Peyer's patch (tissue), 4 donors: ENCODE measurements around the gene PDZD4. TPM values are rescaled to one million over a fixed set of nuclear protein-coding genes. Genes with fewer than 3 reads are reported as not detected.

Experiments used
- DNase-seq, 3 donors: peaks; one replicate each; pipeline ENCODE4 v3.0.0-alpha.2; 2017 to 2019
- H3K27ac ChIP-seq, 4 donors: fragments of 200-600 bp; sonication (generic); one replicate each; pipeline ENCODE4 v1.5.1; 2016 to 2019
- H3K27me3 ChIP-seq, 2 donors: fragments of 200-600 bp; sonication (generic); one replicate each; pipeline ENCODE4 v1.5.1; 2019
- H3K36me3 ChIP-seq, 3 donors: fragments of 200-600 bp; sonication (generic); one replicate each; pipeline ENCODE4 v1.5.1; 2016 to 2019
- H3K4me1 ChIP-seq, 4 donors: fragments of 200-600 bp; sonication (generic); one replicate each; pipeline ENCODE4 v1.5.1; 2016 to 2019
- H3K4me3 ChIP-seq, 4 donors: fragments of 200-600 bp; sonication (generic); 1 replicate in 3 of 4; 2 replicates in 1 of 4; pipeline ENCODE4 v1.5.1; 2016 to 2019; ENCODE audit warnings: mild to moderate bottlenecking in 1 of 4
- H3K9me3 ChIP-seq, 4 donors: fragments of 200-600 bp; sonication (generic); one replicate each; pipeline ENCODE4 v1.5.1; 2016 to 2019; ENCODE audit warnings: mild to moderate bottlenecking in 1 of 4
- CTCF ChIP-seq, 6 experiments: fragments of 450-650 bp in 4 of 6; fragments of 200-600 bp in 2 of 6; sonication (generic) in 1 of 6; IDR thresholded peaks; one replicate each; pipeline ENCODE4 v1.5.1; 2017 to 2019; ENCODE audit warnings: antibody characterized with exemption in 6 of 6, mild to moderate bottlenecking in 3 of 6, moderate library complexity in 1 of 6
- POLR2A ChIP-seq, 2 donors: fragments of 450-650 bp; IDR thresholded peaks; one replicate each; pipeline ENCODE4 v1.5.1; 2017; ENCODE audit warnings: antibody characterized with exemption in 2 of 2, mild to moderate bottlenecking in 2 of 2, moderate library complexity in 2 of 2
- total RNA-seq, 4 donors: library from RNA; depleted of rRNA; stranded (reverse); fragments of >200 nt; gene quantifications; one replicate each; pipeline ENCODE4 v1.1.0, GENCODE V29; 2016

The PDZD4 gene
- total RNA-seq, 4 donors from 2014 or later: 1.2 to 8.3 (median 2.4) TPM

- Histone ChIP-seq H3K9me3 (peaks cover 0 to 4% (median 0%) of the 10 kb centered on the region in 4 donors), H3K27me3 (no peaks in the 10 kb centered on the region), H3K27ac (peak overlapping the region; percentile 88 to 97 (median 94)), H3K36me3 (peaks cover 0 to 20% (median 0%) of the 10 kb centered on the region in 3 donors), H3K4me1 (peaks cover 0 to 20% (median 0%) of the 10 kb centered on the region in 4 donors), H3K4me3 (peak overlapping the region; percentile 63 to 83 (median 68))
- no peak for DNase-seq
- no peak for TF ChIP-seq POLR2A (IDR thresholded peaks at IDR 0.05)
- TF ChIP-seq CTCF (IDR thresholded peaks at IDR 0.05): no peak
These were observed 35.2 kb downstream of the PDZD4 start for GRCh38 chrX:153794897-153795816.

- H3K36me3 ChIP-seq: peaks cover 0 to 29% (median 0%) of the 10 kb centered on the region in 3 donors
- H3K9me3 ChIP-seq: peaks cover 0 to 4% (median 0%) of the 10 kb centered on the region in 4 donors
- TF ChIP-seq CTCF (IDR thresholded peaks at IDR 0.05) (peak in 3 of 6 experiments; percentile 11 to 44 (median 24)), POLR2A (IDR thresholded peaks at IDR 0.05) (peak; percentile 8 to 44)
- H3K4me1 ChIP-seq: peaks cover 0 to 20% (median 0%) of the 10 kb centered on the region in 4 donors
- peak within 1 kb of the TSS; percentile 63 to 83 (median 68) for H3K4me3 ChIP-seq
- H3K27ac ChIP-seq: peak within 1 kb of the TSS; percentile 88 to 97 (median 94)
- DNase-seq: peak; percentile 88 to 96 (median 92)
- H3K27me3 ChIP-seq: no peaks in the 10 kb centered on the region
These were observed 36.1 kb downstream of the PDZD4 start, which contains the start of the genes IDH3G and SSR4 for GRCh38 chrX:153794018-153794896. TSS of gene IDH3G (minus strand) at chrX:153794375. CDS start at chrX:153794326, 49 bp downstream. TSS of gene SSR4 (plus strand) at chrX:153794668. CDS start at chrX:153794688, 20 bp downstream.

GRCh38 chrX:153793291-153793690 lies 37.1 kb downstream of the PDZD4 start:
- TF ChIP-seq POLR2A (IDR thresholded peaks at IDR 0.05) (peak; percentile 24 to 35), CTCF (IDR thresholded peaks at IDR 0.05) (no peak)
- no peak for DNase-seq
- H3K4me3 ChIP-seq: peak overlapping the region; percentile 63 to 83 (median 68)
- peaks cover 0 to 29% (median 0%) of the 10 kb centered on the region in 3 donors for H3K36me3 ChIP-seq
- peaks cover 0 to 4% (median 0%) of the 10 kb centered on the region in 4 donors for H3K9me3 ChIP-seq
- peaks cover 0 to 20% (median 0%) of the 10 kb centered on the region in 4 donors for H3K4me1 ChIP-seq
- no peaks in the 10 kb centered on the region for H3K27me3 ChIP-seq
- H3K27ac ChIP-seq: peak overlapping the region; percentile 88 to 97 (median 94)

- Histone ChIP-seq H3K4me1 (peaks cover 0 to 20% (median 0%) of the 10 kb centered on the region in 4 donors), H3K27ac (no peak overlapping the region), H3K9me3 (peaks cover 0 to 4% (median 0%) of the 10 kb centered on the region in 4 donors), H3K27me3 (no peaks in the 10 kb centered on the region), H3K4me3 (no peak overlapping the region), H3K36me3 (peaks cover 0 to 27% (median 0%) of the 10 kb centered on the region in 3 donors)
- no peak for DNase-seq
- TF ChIP-seq POLR2A (IDR thresholded peaks at IDR 0.05) (no peak), CTCF (IDR thresholded peaks at IDR 0.05) (no peak)
These were observed 38.0 kb downstream of the PDZD4 start for GRCh38 chrX:153792368-153792767.
